SKM-1 treated with dmso at 0.1 percent for 144 hours (cell line): Measurements from ENCODE around the gene METTL6.
"Not testable (repeated sequence)": the region's sequence is repeated elsewhere in the genome, so short reads cannot be mapped to it uniquely, and the experiment has no call there.

ENCODE experiments used
- DNase-seq: peaks from one replicate; lab custom pipeline; 2025; ENCODE audit not compliant: unreplicated experiment; lab: John Stamatoyannopoulos, UW

METTL6 gene

GRCh38 chr3:15405448-15406050 lies 21.8 kb downstream of the METTL6 start:
- peak; percentile 41 for DNase-seq

- DNase-seq = peak; percentile 28
Observed at GRCh38 chr3:15404767-15405166, 22.6 kb downstream of the METTL6 start.

- DNase-seq = no peak
Observed at GRCh38 chr3:15403965-15404364, 23.4 kb downstream of the METTL6 start.

- no peak for DNase-seq
Observed at GRCh38 chr3:15403495-15403894, 23.8 kb downstream of the METTL6 start.

GRCh38 chr3:15401936-15402335 lies 25.4 kb downstream of the METTL6 start:
- DNase-seq = no peak

- DNase-seq = no peak
Observed at GRCh38 chr3:15399970-15400369, 27.4 kb downstream of the METTL6 start.

GRCh38 chr3:15398731-15399133 lies 28.6 kb downstream of the METTL6 start:
- not testable (repeated sequence) for DNase-seq

- not testable (repeated sequence) for DNase-seq
Observed at GRCh38 chr3:15393252-15393651, 34.1 kb downstream of the METTL6 start.

- DNase-seq = no peak
Observed at GRCh38 chr3:15391007-15391406, 36.3 kb downstream of the METTL6 start.

GRCh38 chr3:15390460-15390859 lies 36.9 kb downstream of the METTL6 start:
- DNase-seq = no peak

- DNase-seq = not testable (repeated sequence)
Observed at GRCh38 chr3:15388335-15388734, 39.0 kb downstream of the METTL6 start.

GRCh38 chr3:15387735-15388134 lies 39.6 kb downstream of the METTL6 start:
- no peak for DNase-seq

- DNase-seq = no peak
Observed at GRCh38 chr3:15387171-15387581, 40.2 kb downstream of the METTL6 start.

- DNase-seq = not testable (repeated sequence)
Observed at GRCh38 chr3:15386654-15386955, 40.7 kb downstream of the METTL6 start.

GRCh38 chr3:15385901-15386653 lies 41.3 kb downstream of the METTL6 start:
- DNase-seq = no peak

- DNase-seq = not testable (repeated sequence)
Observed at GRCh38 chr3:15385238-15385695, 42.1 kb downstream of the METTL6 start.

GRCh38 chr3:15384510-15385237 lies 42.7 kb downstream of the METTL6 start:
- DNase-seq = no peak

- DNase-seq = no peak
Observed at GRCh38 chr3:15382405-15382923, 44.9 kb downstream of the METTL6 start.

GRCh38 chr3:15380980-15381890 lies 46.1 kb downstream of the METTL6 start:
- DNase-seq = peak; percentile 19

- DNase-seq = peak; percentile 93
Observed at GRCh38 chr3:15377961-15378791, 49.2 kb downstream of the METTL6 start.
